B cell (primary cell): ENCODE results near the gene TRMU. TPM values are rescaled to one million over a fixed set of nuclear protein-coding genes. Genes with fewer than 3 reads are reported as not detected.

Experiments
- ATAC-seq: fragments of 200-7000 bp; cut with Tn5 transposase; one replicate; pipeline ENCODE4 v1.10.0; 2021; ENCODE audit warnings: low read depth, mild to moderate bottlenecking, moderate number of reproducible peaks, moderate library complexity
- CTCF ChIA-PET: fragments of 350-600 bp; sonication (Branson Sonifier 250); formaldehyde crosslinking; loops from one replicate; lab custom pipeline; 2021; ENCODE audit warnings: antibody characterized with exemption, inconsistent platforms; lab: Charles Lee
- POLR2A ChIA-PET: fragments of 350-600 bp; sonication (Branson Sonifier 250); formaldehyde crosslinking; loops from one replicate; lab custom pipeline; 2021; ENCODE audit warnings: antibody characterized with exemption; lab: Charles Lee
- DNase-seq: peaks from one replicate; pipeline ENCODE4 v3.0.0; 2013
- H2AFZ ChIP-seq: 2 replicates; pipeline ENCODE4 v1.6.1; 2012; ENCODE audit warnings: mild to moderate bottlenecking, low read depth, low read length; ENCODE audit not compliant: insufficient read depth, poor library complexity, severe bottlenecking
- H3K27ac ChIP-seq, 2 donors: 1 replicate in 1 of 2; 2 replicates in 1 of 2; pipeline ENCODE4 v1.5.1; 2012 to 2013; ENCODE audit warnings: low read length in 2 of 2, mild to moderate bottlenecking in 2 of 2, moderate library complexity in 1 of 2
- H3K27me3 ChIP-seq, 4 experiments: fragments of 200-600 bp in 1 of 4; sonication (generic) in 1 of 4; replicated peaks in 1 of 4; 1 replicate in 2 of 4; 2 replicates in 2 of 4; pipeline versions ENCODE4 v1.6.1 to v1.7.0; 2013 to 2016; ENCODE audit warnings: low read length in 3 of 4, mild to moderate bottlenecking in 2 of 4, mixed read lengths in 1 of 4, moderate library complexity in 1 of 4; ENCODE audit not compliant: insufficient read depth in 4 of 4, control insufficient read depth in 3 of 4; ENCODE audit errors: control extremely low read depth in 1 of 4
- H3K36me3 ChIP-seq, 2 experiments: replicated peaks in 1 of 2; 1 replicate in 1 of 2; 2 replicates in 1 of 2; pipeline versions ENCODE4 v1.6.1 to v1.7.1; 2013; ENCODE audit warnings: low read length in 1 of 2; ENCODE audit not compliant: insufficient read depth in 2 of 2, control insufficient read depth in 1 of 2; ENCODE audit errors: control extremely low read depth in 1 of 2, extremely low read depth in 1 of 2
- H3K4me1 ChIP-seq, 2 donors: fragments of 200-600 bp in 1 of 2; sonication (generic) in 1 of 2; 1 replicate in 1 of 2; 2 replicates in 1 of 2; pipeline versions ENCODE4 v1.5.1 to v1.6.1; 2013 to 2017; ENCODE audit warnings: low read length in 2 of 2; ENCODE audit not compliant: control insufficient read depth in 2 of 2, insufficient read depth in 2 of 2
- H3K4me2 ChIP-seq: replicated peaks from 2 replicates; pipeline ENCODE3; 2012; ENCODE audit warnings: mild to moderate bottlenecking, low read depth, low read length; ENCODE audit not compliant: poor library complexity, severe bottlenecking
- H3K4me3 ChIP-seq, 5 experiments: fragments of 200-600 bp in 1 of 5; sonication (generic) in 1 of 5; 1 replicate in 3 of 5; 2 replicates in 2 of 5; pipeline versions ENCODE4 v1.5.1 to v1.7.0; 2011 to 2016; ENCODE audit warnings: low read length in 4 of 5, mild to moderate bottlenecking in 4 of 5, low read depth in 2 of 5, control low read depth in 1 of 5, moderate library complexity in 1 of 5; ENCODE audit not compliant: insufficient read depth in 1 of 5; ENCODE audit errors: control extremely low read depth in 1 of 5, extremely low read depth in 1 of 5
- H3K79me2 ChIP-seq: fragments of 200-600 bp; sonication (generic); one replicate; pipeline ENCODE4 v1.6.0; 2016; ENCODE audit warnings: low read length; ENCODE audit not compliant: control insufficient read depth, insufficient read depth
- H3K9ac ChIP-seq: fragments of 200-600 bp; sonication (generic); 2 replicates; pipeline ENCODE4 v1.6.1; 2017; ENCODE audit warnings: mild to moderate bottlenecking, low read length, moderate library complexity
- H3K9me3 ChIP-seq, 3 donors: one replicate each; pipeline versions ENCODE4 v1.6.1 to v1.7.1; 2013; ENCODE audit warnings: low read length in 2 of 3; ENCODE audit not compliant: control insufficient read depth in 2 of 3, insufficient read depth in 1 of 3; ENCODE audit errors: control extremely low read depth in 1 of 3
- H4K20me1 ChIP-seq: 2 replicates; pipeline ENCODE4 v1.6.0; 2012; ENCODE audit warnings: mild to moderate bottlenecking, low read length; ENCODE audit not compliant: insufficient read depth, control insufficient read depth, poor library complexity, severe bottlenecking
- H3K27ac Mint-ChIP-seq: one replicate; pipeline ENCODE4 v1.8.0; 2021; ENCODE audit warnings: mixed read lengths
- H3K27me3 Mint-ChIP-seq: one replicate; pipeline ENCODE4 v1.8.0; 2021; ENCODE audit warnings: mixed read lengths
- H3K4me1 Mint-ChIP-seq: one replicate; pipeline ENCODE4 v1.8.0; 2021; ENCODE audit warnings: mixed read lengths
- H3K4me3 Mint-ChIP-seq: one replicate; pipeline ENCODE4 v1.8.0; 2021; ENCODE audit warnings: mixed read lengths
- H3K9me3 Mint-ChIP-seq: one replicate; pipeline ENCODE4 v1.8.0; 2022; ENCODE audit warnings: mixed read lengths; ENCODE audit not compliant: insufficient read depth
- EZH2 ChIP-seq: IDR thresholded peaks from 2 replicates; pipeline ENCODE4 v1.6.1; 2012; ENCODE audit warnings: borderline replicate concordance, low read depth, mild to moderate bottlenecking, moderate library complexity, low read length; ENCODE audit not compliant: insufficient read depth, poor library complexity, severe bottlenecking
- whole genome bisulfite sequencing: methylation state at CpG from one replicate; pipeline ENCODE4 v1.1.5; 2013; ENCODE audit warnings: missing lambda C conversion rate; ENCODE audit not compliant: insufficient coverage; 5-methylcytosine and 5-hydroxymethylcytosine counted together
- intact Hi-C: fragments of 100-400 bp; cut with micrococcal nuclease; formaldehyde crosslinking; loops from one replicate; pipeline ENCODE4 v1.10.0; 2022
- polyA plus RNA-seq: library from polyadenylated mRNA; depleted of rRNA; stranded (reverse); fragments of >200 nt; gene quantifications from 2 replicates; pipeline ENCODE4 v1.2.3, GENCODE V29; 2012
- total RNA-seq, 2 donors: library from RNA; stranded (reverse); fragments of 120-200 nt in 1 of 2; gene quantifications; 1 replicate in 1 of 2; 2 replicates in 1 of 2; pipeline versions ENCODE4 v1.2.3 to v1.2.4, GENCODE V29; 2013 to 2022
- TF ChIP-seq, protein P1 (sequence below): fragments of 200-600 bp; IDR thresholded peaks from one replicate; pipeline ENCODE4 v1.8.0; 2022; ENCODE audit warnings: antibody characterized with exemption, mild to moderate bottlenecking

TRMU gene
- total and polyA plus RNA-seq, 2 donors (not counting 1 experiment from before 2014, with no cell fraction given): 51.0 to 76.9 TPM

- CTCF ChIA-PET: interaction anchor here (0.8 kb wide), 1 partner anchor 164 kb away, joined by 3 read pairs; no protein-coding TSS in a partner anchor
- 93% methylated on average over 17 of the region's 17 CpGs for WGBS
- ATAC-seq (no peak), DNase-seq (no peak)
- Histone ChIP-seq H3K9ac (no peak overlapping the region), H3K79me2 (no peaks in the 10 kb centered on the region), H3K4me2 (no peak overlapping the region), H3K4me3 (no peak overlapping the region), H3K9me3 (peaks cover 0 to 19% (median 0%) of the 10 kb centered on the region in 3 donors), H3K27ac (no peak overlapping the region), H2AFZ (no peak overlapping the region), H4K20me1 (no peaks in the 10 kb centered on the region), H3K27me3 (no peaks in the 10 kb centered on the region), H3K4me1 (peaks cover 41 to 61% of the 10 kb centered on the region in 2 donors), H3K36me3 (peaks cover 0 to 2% of the 10 kb centered on the region in 2 experiments)
- intact Hi-C loops: no loop called here
- H3K4me3 Mint-ChIP-seq: peak overlapping the region; percentile 18
- POLR2A ChIA-PET: no interaction called here
- no peaks in the 10 kb centered on the region for H3K9me3 Mint-ChIP-seq
- peak overlapping the region; percentile 32 for H3K27ac Mint-ChIP-seq
- H3K27me3 Mint-ChIP-seq: no peaks in the 10 kb centered on the region
- peaks cover 57% of the 10 kb centered on the region for H3K4me1 Mint-ChIP-seq
- TF ChIP-seq, protein P1, sequence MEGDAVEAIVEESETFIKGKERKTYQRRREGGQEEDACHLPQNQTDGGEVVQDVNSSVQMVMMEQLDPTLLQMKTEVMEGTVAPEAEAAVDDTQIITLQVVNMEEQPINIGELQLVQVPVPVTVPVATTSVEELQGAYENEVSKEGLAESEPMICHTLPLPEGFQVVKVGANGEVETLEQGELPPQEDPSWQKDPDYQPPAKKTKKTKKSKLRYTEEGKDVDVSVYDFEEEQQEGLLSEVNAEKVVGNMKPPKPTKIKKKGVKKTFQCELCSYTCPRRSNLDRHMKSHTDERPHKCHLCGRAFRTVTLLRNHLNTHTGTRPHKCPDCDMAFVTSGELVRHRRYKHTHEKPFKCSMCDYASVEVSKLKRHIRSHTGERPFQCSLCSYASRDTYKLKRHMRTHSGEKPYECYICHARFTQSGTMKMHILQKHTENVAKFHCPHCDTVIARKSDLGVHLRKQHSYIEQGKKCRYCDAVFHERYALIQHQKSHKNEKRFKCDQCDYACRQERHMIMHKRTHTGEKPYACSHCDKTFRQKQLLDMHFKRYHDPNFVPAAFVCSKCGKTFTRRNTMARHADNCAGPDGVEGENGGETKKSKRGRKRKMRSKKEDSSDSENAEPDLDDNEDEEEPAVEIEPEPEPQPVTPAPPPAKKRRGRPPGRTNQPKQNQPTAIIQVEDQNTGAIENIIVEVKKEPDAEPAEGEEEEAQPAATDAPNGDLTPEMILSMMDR: no peak
- TF ChIP-seq EZH2: no peak
Measured at GRCh38 chr22:46290121-46290842, 45.2 kb upstream of the TRMU start.
